ENCODE data around the gene FAM111B.
A peak's percentile ranks its signal among the peaks of the same experiment; 100 is the strongest.

The FAM111B gene

DNA sequence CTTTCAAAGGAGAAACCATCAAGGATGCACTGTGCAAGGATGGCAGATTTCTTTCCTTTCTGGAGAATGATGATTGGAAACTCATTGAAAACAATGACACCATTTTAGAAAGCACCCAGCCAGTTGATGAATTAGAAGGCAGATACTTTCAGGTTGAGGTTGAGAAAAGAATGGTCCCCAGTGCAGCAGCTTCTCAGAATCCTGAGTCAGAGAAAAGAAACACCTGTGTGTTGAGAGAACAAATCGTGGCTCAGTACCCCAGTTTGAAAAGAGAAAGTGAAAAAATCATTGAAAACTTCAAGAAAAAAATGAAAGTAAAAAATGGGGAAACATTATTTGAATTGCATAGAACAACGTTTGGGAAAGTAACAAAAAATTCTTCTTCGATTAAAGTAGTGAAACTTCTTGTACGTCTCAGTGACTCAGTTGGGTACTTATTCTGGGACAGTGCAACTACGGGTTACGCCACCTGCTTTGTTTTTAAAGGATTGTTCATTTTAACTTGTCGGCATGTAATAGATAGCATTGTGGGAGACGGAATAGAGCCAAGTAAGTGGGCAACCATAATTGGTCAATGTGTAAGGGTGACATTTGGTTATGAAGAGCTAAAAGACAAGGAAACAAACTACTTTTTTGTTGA is 45.4 kb downstream of the FAM111B start:
- Histone ChIP-seq H3K4me1 (ENCODE audit: insufficient read depth, poor library complexity, severe bottlenecking) (no peaks in the 10 kb centered on the region), H3K4me3 (ENCODE audit: severe bottlenecking) (no peak overlapping the region), H3K27ac (ENCODE audit: poor library complexity, severe bottlenecking) (no peak overlapping the region), H3K27me3 (ENCODE audit: insufficient read depth, poor library complexity, severe bottlenecking) (no peaks in the 10 kb centered on the region), H3K9me3 (ENCODE audit: severe bottlenecking) (no peaks in the 10 kb centered on the region), H3K36me3 (ENCODE audit: low read depth) (peaks cover 59% of the 10 kb centered on the region)
- DNase-seq (ENCODE audit: low spot score) = no peak
- ATAC-seq (ENCODE audit: low read depth) = no peak
- TF ChIP-seq, protein P1, sequence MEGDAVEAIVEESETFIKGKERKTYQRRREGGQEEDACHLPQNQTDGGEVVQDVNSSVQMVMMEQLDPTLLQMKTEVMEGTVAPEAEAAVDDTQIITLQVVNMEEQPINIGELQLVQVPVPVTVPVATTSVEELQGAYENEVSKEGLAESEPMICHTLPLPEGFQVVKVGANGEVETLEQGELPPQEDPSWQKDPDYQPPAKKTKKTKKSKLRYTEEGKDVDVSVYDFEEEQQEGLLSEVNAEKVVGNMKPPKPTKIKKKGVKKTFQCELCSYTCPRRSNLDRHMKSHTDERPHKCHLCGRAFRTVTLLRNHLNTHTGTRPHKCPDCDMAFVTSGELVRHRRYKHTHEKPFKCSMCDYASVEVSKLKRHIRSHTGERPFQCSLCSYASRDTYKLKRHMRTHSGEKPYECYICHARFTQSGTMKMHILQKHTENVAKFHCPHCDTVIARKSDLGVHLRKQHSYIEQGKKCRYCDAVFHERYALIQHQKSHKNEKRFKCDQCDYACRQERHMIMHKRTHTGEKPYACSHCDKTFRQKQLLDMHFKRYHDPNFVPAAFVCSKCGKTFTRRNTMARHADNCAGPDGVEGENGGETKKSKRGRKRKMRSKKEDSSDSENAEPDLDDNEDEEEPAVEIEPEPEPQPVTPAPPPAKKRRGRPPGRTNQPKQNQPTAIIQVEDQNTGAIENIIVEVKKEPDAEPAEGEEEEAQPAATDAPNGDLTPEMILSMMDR (IDR thresholded peaks at IDR 0.05; ENCODE audit: poor library complexity, severe bottlenecking) = no peak

DNA sequence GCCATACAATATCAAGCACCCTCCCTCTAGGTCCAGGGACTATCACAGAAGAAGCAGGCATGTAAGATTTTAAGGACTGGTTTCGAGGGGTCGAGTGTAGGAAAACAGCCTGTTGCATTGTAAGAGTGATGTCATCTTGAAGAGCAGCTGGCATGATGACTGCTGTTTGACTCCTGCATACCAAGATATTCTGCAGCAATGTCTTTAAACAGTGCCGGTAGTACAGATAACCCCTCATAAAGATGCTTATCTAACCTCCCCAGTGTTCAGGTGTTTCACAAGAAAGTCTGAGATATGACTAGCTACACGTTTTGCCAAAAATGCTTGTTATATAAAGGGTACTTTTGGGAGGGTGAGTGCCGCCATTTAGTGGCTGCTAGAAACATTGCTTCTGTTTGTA is 47.6 kb downstream of the FAM111B start:
- peaks cover 38% of the 10 kb centered on the region for H3K36me3 ChIP-seq (ENCODE audit: low read depth)
- no peak overlapping the region for H3K27ac ChIP-seq (ENCODE audit: poor library complexity, severe bottlenecking)
- no peak overlapping the region for H3K4me3 ChIP-seq (ENCODE audit: severe bottlenecking)
- ATAC-seq (ENCODE audit: low read depth) (no peak), DNase-seq (ENCODE audit: low spot score) (no peak)
- no peaks in the 10 kb centered on the region for H3K4me1 ChIP-seq (ENCODE audit: insufficient read depth, poor library complexity, severe bottlenecking)
- no peaks in the 10 kb centered on the region for H3K9me3 ChIP-seq (ENCODE audit: severe bottlenecking)
- TF ChIP-seq, protein P1 (IDR thresholded peaks at IDR 0.05; ENCODE audit: poor library complexity, severe bottlenecking) = no peak
- H3K27me3 ChIP-seq (ENCODE audit: insufficient read depth, poor library complexity, severe bottlenecking) = no peaks in the 10 kb centered on the region

DNA sequence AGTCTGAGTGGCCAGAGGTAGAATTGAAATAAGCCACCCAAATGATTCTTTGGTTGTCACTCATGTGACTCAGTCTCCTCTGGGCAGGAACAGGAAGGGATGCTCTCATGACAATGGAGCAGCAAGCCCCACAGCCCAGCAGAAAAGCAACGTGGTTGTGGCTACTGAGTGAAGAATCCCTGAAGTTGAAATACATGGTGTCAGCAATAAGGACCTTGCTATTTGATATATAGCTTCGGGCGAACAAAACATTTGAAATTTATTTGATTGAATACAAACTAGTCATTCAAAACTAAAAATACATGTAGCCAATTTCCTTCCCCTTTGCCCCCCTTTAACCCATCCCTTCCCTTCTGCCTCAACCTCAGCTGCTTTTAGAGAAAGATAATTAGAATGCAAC is 50.4 kb downstream of the FAM111B start:
- H3K27ac ChIP-seq (ENCODE audit: poor library complexity, severe bottlenecking) = no peak overlapping the region
- no peak overlapping the region for H3K4me3 ChIP-seq (ENCODE audit: severe bottlenecking)
- DNase-seq (ENCODE audit: low spot score) (no peak), ATAC-seq (ENCODE audit: low read depth) (no peak)
- no peaks in the 10 kb centered on the region for H3K9me3 ChIP-seq (ENCODE audit: severe bottlenecking)
- H3K4me1 ChIP-seq (ENCODE audit: insufficient read depth, poor library complexity, severe bottlenecking) = no peaks in the 10 kb centered on the region
- H3K27me3 ChIP-seq (ENCODE audit: insufficient read depth, poor library complexity, severe bottlenecking) = no peaks in the 10 kb centered on the region
- peaks cover 9% of the 10 kb centered on the region for H3K36me3 ChIP-seq (ENCODE audit: low read depth)
- TF ChIP-seq, protein P1 (IDR thresholded peaks at IDR 0.05; ENCODE audit: poor library complexity, severe bottlenecking) = no peak

DNA sequence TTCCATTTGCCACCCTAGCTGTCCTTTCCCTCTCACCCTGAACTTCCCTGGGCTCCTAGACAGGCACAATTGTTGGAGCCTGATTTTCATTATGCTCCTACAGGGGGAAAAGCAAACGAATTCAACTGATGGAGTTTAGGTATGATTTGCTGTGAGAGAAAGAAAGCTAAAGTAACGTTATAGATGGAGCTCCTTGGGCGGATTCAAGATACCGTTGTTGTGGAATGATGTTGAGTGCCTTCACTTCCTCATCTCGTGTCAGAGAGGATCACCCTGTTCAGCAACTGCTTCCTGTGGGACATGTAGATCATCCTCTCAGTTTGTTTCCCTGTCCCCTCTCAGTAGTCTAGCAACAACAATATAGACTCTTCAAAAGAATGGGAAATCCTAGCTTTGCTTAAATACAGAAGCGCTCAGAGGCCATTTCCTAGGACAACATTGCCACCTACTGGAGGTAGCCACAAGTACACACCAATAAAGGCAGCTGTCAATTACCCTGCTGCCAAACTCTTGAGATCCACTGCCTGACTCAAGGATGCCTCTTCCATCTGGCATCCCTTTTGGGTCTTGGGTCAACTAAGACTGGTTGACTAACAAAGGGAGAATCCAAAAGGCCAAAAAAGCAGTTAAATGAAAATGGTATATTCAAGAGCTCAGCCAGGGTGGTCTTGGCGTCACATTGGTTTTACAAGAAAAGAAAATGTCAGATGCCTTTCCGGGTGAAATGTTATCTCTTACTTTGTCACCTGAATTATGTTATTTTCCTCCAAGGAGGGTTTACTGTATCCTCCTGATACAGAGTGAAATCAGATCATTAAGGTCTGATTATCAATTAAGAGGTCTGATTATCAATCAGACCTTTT is 51.4 kb downstream of the FAM111B start:
- TF ChIP-seq, protein P1 (IDR thresholded peaks at IDR 0.05; ENCODE audit: poor library complexity, severe bottlenecking) = peak; percentile 84
- Histone ChIP-seq H3K4me3 (ENCODE audit: severe bottlenecking) (no peak overlapping the region), H3K27ac (ENCODE audit: poor library complexity, severe bottlenecking) (no peak overlapping the region), H3K27me3 (ENCODE audit: insufficient read depth, poor library complexity, severe bottlenecking) (no peaks in the 10 kb centered on the region), H3K4me1 (ENCODE audit: insufficient read depth, poor library complexity, severe bottlenecking) (no peaks in the 10 kb centered on the region), H3K36me3 (ENCODE audit: low read depth) (no peaks in the 10 kb centered on the region), H3K9me3 (ENCODE audit: severe bottlenecking) (no peaks in the 10 kb centered on the region)
- no peak for DNase-seq (ENCODE audit: low spot score)
- ATAC-seq (ENCODE audit: low read depth) = peak; percentile 91

DNA sequence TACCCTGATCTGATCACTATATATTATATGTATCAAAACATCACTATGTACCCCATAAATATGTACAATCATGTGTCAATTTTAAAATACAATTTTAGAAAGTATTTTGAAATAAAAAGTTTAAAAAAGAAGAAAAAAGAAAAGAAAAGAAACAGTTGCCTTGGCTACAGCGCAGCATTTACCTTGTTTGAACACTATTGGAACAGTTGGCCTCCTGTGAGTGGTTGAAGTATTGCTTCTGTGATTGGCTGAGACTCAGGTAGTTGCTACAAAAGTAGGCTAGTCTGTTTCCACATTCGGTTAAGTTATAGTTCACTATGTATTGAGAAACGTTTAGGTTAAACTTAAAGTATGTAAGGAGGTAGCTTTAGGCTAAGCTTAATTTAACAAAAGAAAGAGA is 57.0 kb downstream of the FAM111B start:
- DNase-seq (ENCODE audit: low spot score) (no peak), ATAC-seq (ENCODE audit: low read depth) (no peak)
- H3K4me3 ChIP-seq (ENCODE audit: severe bottlenecking) = no peak overlapping the region

More for the DNA sequence above, 57.0 kb downstream of the FAM111B start:
- no peak overlapping the region for H3K27ac ChIP-seq (ENCODE audit: poor library complexity, severe bottlenecking)
- H3K4me1 ChIP-seq (ENCODE audit: insufficient read depth, poor library complexity, severe bottlenecking) = no peaks in the 10 kb centered on the region
- H3K9me3 ChIP-seq (ENCODE audit: severe bottlenecking) = no peaks in the 10 kb centered on the region
- no peaks in the 10 kb centered on the region for H3K36me3 ChIP-seq (ENCODE audit: low read depth)
- no peaks in the 10 kb centered on the region for H3K27me3 ChIP-seq (ENCODE audit: insufficient read depth, poor library complexity, severe bottlenecking)
- TF ChIP-seq, protein P1 (IDR thresholded peaks at IDR 0.05; ENCODE audit: poor library complexity, severe bottlenecking) = no peak
